ENCODE measurements around the gene UNK. TPM values are rescaled to one million over a fixed set of nuclear protein-coding genes. Genes with fewer than 3 reads are reported as not detected.
A peak's percentile ranks its signal among the peaks of the same experiment; 100 is the strongest.
"Not testable (repeated sequence)": the region's sequence is repeated elsewhere in the genome, so short reads cannot be mapped to it uniquely, and the experiment has no call there.

Gene UNK
- total RNA-seq, 2 experiments from 2014 or later = 32.8 to 33.1 TPM

GRCh38 chr17:75850928-75851692, 66.5 kb downstream of the UNK start:
- Mint-ChIP-seq H3K27me3 (no peaks in the 10 kb centered on the region), H3K4me1 (peaks cover 24% of the 10 kb centered on the region), H3K36me3 (peaks cover 22% of the 10 kb centered on the region), H3K4me3 (no peak overlapping the region), H3K9me3 (ENCODE audit: low read depth) (no peaks in the 10 kb centered on the region), H3K27ac (no peak overlapping the region)
- ATAC-seq (no peak), DNase-seq (no peak)
- CTCF ChIA-PET = interaction anchor here (1.0 to 4.2 kb wide), 7 partner anchors 10 to 98 kb away, joined by 3 to 39 read pairs (median 4); partner anchors contain the start of gene GALK1

- CTCF ChIA-PET = interaction anchor here (1.0 to 1.3 kb wide), 5 partner anchors 8 to 103 kb away, joined by 3 read pairs; no protein-coding TSS in a partner anchor
- H3K27me3 Mint-ChIP-seq; H3K27ac Mint-ChIP-seq; ATAC-seq; H3K9me3 Mint-ChIP-seq (ENCODE audit: low read depth); DNase-seq; H3K4me3 Mint-ChIP-seq: not testable (repeated sequence)
- peaks cover 20% of the 10 kb centered on the region for H3K36me3 Mint-ChIP-seq
- peaks cover 29% of the 10 kb centered on the region for H3K4me1 Mint-ChIP-seq
Observed at GRCh38 chr17:75851693-75851991, 67.0 kb downstream of the UNK start.

GRCh38 chr17:75853433-75853832, 68.8 kb downstream of the UNK start:
- Mint-ChIP-seq H3K27me3 (no peaks in the 10 kb centered on the region), H3K9me3 (ENCODE audit: low read depth) (no peaks in the 10 kb centered on the region), H3K4me3 (no peak overlapping the region), H3K36me3 (peaks cover 12% of the 10 kb centered on the region), H3K27ac (peak overlapping the region; percentile 40), H3K4me1 (peaks cover 33% of the 10 kb centered on the region)
- CTCF ChIA-PET = interaction anchor here (2.8 to 12.8 kb wide), 6 partner anchors 9 to 103 kb away, joined by 9 to 175 read pairs (median 23); partner anchors contain the start of genes TRIM47, TRIM65 and UNC13D
- DNase-seq (no peak), ATAC-seq (no peak)

- Mint-ChIP-seq H3K27ac (no peak overlapping the region), H3K4me3 (no peak overlapping the region), H3K4me1 (peaks cover 36% of the 10 kb centered on the region), H3K36me3 (peaks cover 10% of the 10 kb centered on the region), H3K9me3 (ENCODE audit: low read depth) (no peaks in the 10 kb centered on the region), H3K27me3 (no peaks in the 10 kb centered on the region)
- CTCF ChIA-PET = interaction anchor here (1.0 to 12.8 kb wide), 15 partner anchors 10 to 107 kb away, joined by 3 to 175 read pairs (median 9); partner anchors contain the start of genes MRPL38, TRIM47, TRIM65 and UNC13D
- no peak for DNase-seq
- no peak for ATAC-seq
Observed at GRCh38 chr17:75854101-75854748, 69.6 kb downstream of the UNK start.

GRCh38 chr17:75854881-75855309, 70.3 kb downstream of the UNK start:
- Mint-ChIP-seq H3K27me3 (no peaks in the 10 kb centered on the region), H3K36me3 (peaks cover 5% of the 10 kb centered on the region), H3K27ac (no peak overlapping the region), H3K4me1 (peaks cover 38% of the 10 kb centered on the region), H3K4me3 (no peak overlapping the region), H3K9me3 (ENCODE audit: low read depth) (no peaks in the 10 kb centered on the region)
- peak; percentile 0 for ATAC-seq
- CTCF ChIA-PET = interaction anchor here (0.9 to 12.8 kb wide), 27 partner anchors 8 to 529 kb away, joined by 3 to 175 read pairs (median 5); partner anchors contain the start of genes GALK1, MRPL38, TRIM47 and TRIM65
- no peak for DNase-seq

- CTCF ChIA-PET = interaction anchor here (0.9 to 12.8 kb wide), 26 partner anchors 8 to 529 kb away, joined by 3 to 175 read pairs (median 6); partner anchors contain the start of genes GALK1, MRPL38, TRIM47 and TRIM65
- H3K4me1 Mint-ChIP-seq = peaks cover 38% of the 10 kb centered on the region
- peak within 1 kb of the TSS; percentile 95 for H3K27ac Mint-ChIP-seq
- no peaks in the 10 kb centered on the region for H3K27me3 Mint-ChIP-seq
- peak; percentile 90 for ATAC-seq
- H3K36me3 Mint-ChIP-seq = peaks cover 4% of the 10 kb centered on the region
- no peaks in the 10 kb centered on the region for H3K9me3 Mint-ChIP-seq (ENCODE audit: low read depth)
- peak; percentile 99 for DNase-seq
- H3K4me3 Mint-ChIP-seq = no peak within 1 kb of the TSS
Observed at GRCh38 chr17:75855310-75856061, 70.9 kb downstream of the UNK start, which contains the start of gene WBP2. Gene WBP2, minus strand, starts transcription at chr17:75855335. Its CDS starts 38 bp downstream, at chr17:75855297.

GRCh38 chr17:75856062-75856756, 71.6 kb downstream of the UNK start:
- Mint-ChIP-seq H3K27me3 (no peaks in the 10 kb centered on the region), H3K4me3 (no peak overlapping the region), H3K9me3 (ENCODE audit: low read depth) (no peaks in the 10 kb centered on the region), H3K27ac (peak overlapping the region; percentile 95), H3K4me1 (peaks cover 38% of the 10 kb centered on the region), H3K36me3 (peaks cover 3% of the 10 kb centered on the region)
- ATAC-seq = peak; percentile 31
- peak; percentile 49 for DNase-seq
- CTCF ChIA-PET = interaction anchor here (0.9 to 12.8 kb wide), 17 partner anchors 9 to 528 kb away, joined by 3 to 175 read pairs (median 8); partner anchors contain the start of genes GALK1, TRIM47, TRIM65 and UNC13D

GRCh38 chr17:75859358-75859757, 74.8 kb downstream of the UNK start:
- DNase-seq = not testable (repeated sequence)

GRCh38 chr17:75861927-75862317, 77.3 kb downstream of the UNK start:
- CTCF ChIA-PET = interaction anchor here (0.8 to 12.8 kb wide), 20 partner anchors 10 to 113 kb away, joined by 3 to 175 read pairs (median 6); partner anchors contain the start of genes GALK1, MRPL38, TRIM47 and TRIM65
- ATAC-seq = no peak
- Mint-ChIP-seq H3K4me3 (no peak overlapping the region), H3K4me1 (peaks cover 38% of the 10 kb centered on the region), H3K36me3 (no peaks in the 10 kb centered on the region), H3K9me3 (ENCODE audit: low read depth) (no peaks in the 10 kb centered on the region), H3K27me3 (no peaks in the 10 kb centered on the region), H3K27ac (peak overlapping the region; percentile 41)
- no peak for DNase-seq

More at GRCh38 chr17:75859358-75859757, 74.8 kb downstream of the UNK start:
- not testable (repeated sequence) for ATAC-seq; H3K4me3 Mint-ChIP-seq; H3K9me3 Mint-ChIP-seq (ENCODE audit: low read depth); H3K27me3 Mint-ChIP-seq; H3K36me3 Mint-ChIP-seq
- H3K4me1 Mint-ChIP-seq = peaks cover 33% of the 10 kb centered on the region
- CTCF ChIA-PET = interaction anchor here (0.9 to 12.8 kb wide), 13 partner anchors 8 to 226 kb away, joined by 3 to 175 read pairs (median 7); partner anchors contain the start of genes GALK1, MRPL38, SMIM5 and TRIM47
- peak overlapping the region; percentile 45 for H3K27ac Mint-ChIP-seq

- Mint-ChIP-seq H3K36me3 (no peaks in the 10 kb centered on the region), H3K27ac (peak overlapping the region; percentile 94), H3K4me3 (peak overlapping the region; percentile 44), H3K4me1 (peaks cover 22% of the 10 kb centered on the region), H3K27me3 (no peaks in the 10 kb centered on the region), H3K9me3 (ENCODE audit: low read depth) (no peaks in the 10 kb centered on the region)
- CTCF ChIA-PET = interaction anchor here (0.9 to 12.8 kb wide), 9 partner anchors 9 to 111 kb away, joined by 3 to 175 read pairs (median 5); partner anchors contain the start of genes TRIM47 and WBP2
- DNase-seq (peak; percentile 90), ATAC-seq (peak; percentile 85)
Observed at GRCh38 chr17:75864448-75864871, 79.9 kb downstream of the UNK start.

- Mint-ChIP-seq H3K27ac (peak overlapping the region; percentile 94), H3K4me1 (peaks cover 21% of the 10 kb centered on the region), H3K4me3 (peak overlapping the region; percentile 44)
- not testable (repeated sequence) for H3K36me3 Mint-ChIP-seq; H3K9me3 Mint-ChIP-seq (ENCODE audit: low read depth); H3K27me3 Mint-ChIP-seq
- DNase-seq = peak; percentile 54
- CTCF ChIA-PET = interaction anchor here (0.9 to 12.8 kb wide), 9 partner anchors 8 to 112 kb away, joined by 3 to 175 read pairs (median 5); partner anchors contain the start of genes TRIM47 and WBP2
- ATAC-seq = peak; percentile 53
Observed at GRCh38 chr17:75864887-75865286, 80.3 kb downstream of the UNK start.

Data from activated CD8-positive, alpha-beta memory T cell treated with anti-CD3 and anti-CD28 coated beads, Interleukin-2, amount 10 ng/mL, durations not matched to agents 7 days and 5 days (primary cell).